ENCODE measurements around the gene ZFYVE28.
"Not testable (repeated sequence)": the region's sequence is repeated elsewhere in the genome, so short reads cannot be mapped to it uniquely, and the experiment has no call there.

The ZFYVE28 gene

DNA sequence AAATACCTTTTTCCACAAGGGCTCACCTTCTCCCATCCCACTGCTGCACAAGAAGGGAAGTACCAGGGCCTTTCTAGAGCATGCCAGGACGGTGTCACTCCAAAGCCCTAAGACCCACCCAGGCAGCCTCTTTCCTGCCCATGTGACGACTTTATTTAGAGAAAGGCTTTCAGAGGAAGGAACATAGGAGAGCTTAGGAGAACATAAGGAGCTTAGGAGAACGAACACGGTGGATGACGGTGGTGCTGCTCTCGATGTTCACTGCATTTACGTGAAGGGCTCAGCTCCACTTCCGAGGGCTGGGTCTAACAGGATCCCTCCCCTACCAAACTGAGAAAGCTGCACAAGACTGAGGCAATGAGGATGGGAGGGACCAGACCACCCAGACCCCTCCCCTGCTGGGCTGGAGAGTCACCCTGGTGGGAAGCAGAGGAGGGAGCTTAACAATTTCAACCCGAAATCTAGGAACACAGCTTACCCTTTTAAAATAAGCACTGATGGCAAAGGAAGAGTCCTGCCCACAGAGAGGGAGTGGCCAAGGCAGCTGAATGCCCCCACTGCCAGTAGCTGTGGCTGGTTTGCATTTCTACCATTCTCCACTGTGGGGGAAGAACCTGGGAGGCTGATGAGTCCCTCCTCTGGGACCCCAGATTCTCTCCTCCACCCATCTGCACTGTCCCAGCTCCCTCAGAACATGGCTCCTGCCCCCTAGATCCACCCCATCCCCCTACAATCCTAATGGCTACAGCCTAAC lies 29.8 kb downstream of the ZFYVE28 start:
- peak; percentile 9 for DNase-seq (ENCODE audit: low read depth)
- no peak overlapping the region for H3K4me3 ChIP-seq (ENCODE audit: low read length)

DNA sequence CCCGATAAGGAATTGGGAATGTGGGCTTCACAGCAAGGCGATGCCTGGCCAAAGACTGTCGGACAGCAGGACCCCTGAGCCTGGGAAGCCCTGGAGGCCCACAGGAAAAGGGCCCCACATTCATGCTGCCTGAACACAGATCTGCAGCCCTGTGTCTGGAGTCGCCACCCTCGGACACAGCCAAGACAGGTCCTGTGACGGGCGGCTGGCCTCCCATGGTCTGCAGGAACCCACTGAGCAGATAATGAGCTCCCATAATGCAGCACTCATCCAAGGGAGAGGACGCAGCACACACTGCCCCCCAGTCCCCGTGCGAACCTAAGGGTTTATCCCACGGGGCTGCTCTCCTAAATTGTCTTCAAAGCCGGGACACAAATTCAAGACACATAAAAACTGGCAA lies 30.6 kb downstream of the ZFYVE28 start:
- DNase-seq (ENCODE audit: low read depth) = no peak
- H3K4me3 ChIP-seq (ENCODE audit: low read length) = no peak overlapping the region
- TF ChIP-seq, protein P1, sequence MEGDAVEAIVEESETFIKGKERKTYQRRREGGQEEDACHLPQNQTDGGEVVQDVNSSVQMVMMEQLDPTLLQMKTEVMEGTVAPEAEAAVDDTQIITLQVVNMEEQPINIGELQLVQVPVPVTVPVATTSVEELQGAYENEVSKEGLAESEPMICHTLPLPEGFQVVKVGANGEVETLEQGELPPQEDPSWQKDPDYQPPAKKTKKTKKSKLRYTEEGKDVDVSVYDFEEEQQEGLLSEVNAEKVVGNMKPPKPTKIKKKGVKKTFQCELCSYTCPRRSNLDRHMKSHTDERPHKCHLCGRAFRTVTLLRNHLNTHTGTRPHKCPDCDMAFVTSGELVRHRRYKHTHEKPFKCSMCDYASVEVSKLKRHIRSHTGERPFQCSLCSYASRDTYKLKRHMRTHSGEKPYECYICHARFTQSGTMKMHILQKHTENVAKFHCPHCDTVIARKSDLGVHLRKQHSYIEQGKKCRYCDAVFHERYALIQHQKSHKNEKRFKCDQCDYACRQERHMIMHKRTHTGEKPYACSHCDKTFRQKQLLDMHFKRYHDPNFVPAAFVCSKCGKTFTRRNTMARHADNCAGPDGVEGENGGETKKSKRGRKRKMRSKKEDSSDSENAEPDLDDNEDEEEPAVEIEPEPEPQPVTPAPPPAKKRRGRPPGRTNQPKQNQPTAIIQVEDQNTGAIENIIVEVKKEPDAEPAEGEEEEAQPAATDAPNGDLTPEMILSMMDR (IDR thresholded peaks at IDR 0.05; ENCODE audit: insufficient read depth, low read depth, low read length, missing control alignments) = no peak

More for the DNA sequence above, 29.8 kb downstream of the ZFYVE28 start:
- TF ChIP-seq, protein P1 (IDR thresholded peaks at IDR 0.05; ENCODE audit: insufficient read depth, low read depth, low read length, missing control alignments) = no peak

DNA sequence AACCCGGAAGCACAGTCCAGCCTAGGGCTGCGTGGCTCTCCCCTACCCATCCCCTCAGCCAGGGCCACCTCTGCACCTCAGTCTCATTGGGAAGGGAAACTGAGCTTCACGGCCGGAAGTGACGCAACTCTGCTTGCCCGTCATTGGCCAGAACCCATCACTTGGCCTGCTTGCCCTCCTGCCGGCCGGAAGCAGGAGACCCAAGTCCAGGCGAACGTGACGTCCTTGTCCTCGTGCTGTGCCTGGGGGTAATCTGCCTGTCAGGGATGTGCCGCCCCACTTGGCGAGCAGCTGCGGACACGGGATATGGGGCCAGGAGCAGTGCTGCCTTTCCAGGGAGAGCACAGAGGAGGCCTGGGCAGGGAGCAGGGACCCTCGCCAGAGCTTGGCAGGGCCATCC lies 31.2 kb downstream of the ZFYVE28 start:
- H3K4me3 ChIP-seq (ENCODE audit: low read length) = no peak overlapping the region
- TF ChIP-seq, protein P1 (IDR thresholded peaks at IDR 0.05; ENCODE audit: insufficient read depth, low read depth, low read length, missing control alignments) = no peak
- no peak for DNase-seq (ENCODE audit: low read depth)

DNA sequence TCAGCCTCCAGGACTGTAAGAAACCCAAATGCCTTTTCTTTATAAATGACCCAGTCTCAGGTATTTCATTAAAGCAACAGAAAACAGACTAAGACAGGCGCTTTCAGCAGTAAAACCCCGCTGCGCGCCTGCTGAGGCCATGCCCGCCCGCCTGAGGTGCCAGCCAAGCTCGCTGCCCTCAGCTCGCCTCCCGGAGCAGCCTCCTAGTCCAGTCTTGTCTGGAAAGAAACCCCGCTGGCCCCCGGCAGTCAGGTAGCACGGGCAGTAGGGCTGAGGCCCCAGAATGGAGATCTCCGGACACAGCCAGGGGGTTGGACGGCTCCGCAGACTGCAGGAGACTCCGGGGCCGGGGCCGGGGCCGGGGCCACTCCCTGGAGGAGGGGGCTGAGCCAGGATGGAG lies 31.7 kb downstream of the ZFYVE28 start:
- TF ChIP-seq, protein P1 (IDR thresholded peaks at IDR 0.05; ENCODE audit: insufficient read depth, low read depth, low read length, missing control alignments) = no peak
- no peak for DNase-seq (ENCODE audit: low read depth)
- H3K4me3 ChIP-seq (ENCODE audit: low read length) = no peak overlapping the region

DNA sequence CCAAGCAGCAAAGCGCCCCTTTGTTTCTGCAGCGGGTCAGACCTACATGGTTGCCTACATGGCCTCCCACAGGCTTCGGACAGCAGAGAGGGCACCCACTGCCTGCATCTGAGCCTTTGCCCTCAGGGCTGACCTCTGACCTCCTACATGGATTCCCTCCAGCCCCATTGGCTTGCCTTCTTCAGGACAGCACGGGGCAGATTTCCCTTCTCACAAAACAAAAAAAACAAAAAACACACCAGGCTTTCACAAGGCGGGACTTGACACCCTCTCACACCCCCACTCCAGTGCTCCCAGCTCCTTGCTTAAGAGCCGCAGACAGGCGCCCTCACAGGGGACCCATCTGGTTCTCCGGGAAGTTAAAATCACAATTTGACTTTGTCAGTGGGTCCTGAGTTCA lies 32.9 kb downstream of the ZFYVE28 start:
- DNase-seq (ENCODE audit: low read depth) = no peak
- H3K4me3 ChIP-seq (ENCODE audit: low read length) = no peak overlapping the region
- TF ChIP-seq, protein P1 (IDR thresholded peaks at IDR 0.05; ENCODE audit: insufficient read depth, low read depth, low read length, missing control alignments) = no peak

DNA sequence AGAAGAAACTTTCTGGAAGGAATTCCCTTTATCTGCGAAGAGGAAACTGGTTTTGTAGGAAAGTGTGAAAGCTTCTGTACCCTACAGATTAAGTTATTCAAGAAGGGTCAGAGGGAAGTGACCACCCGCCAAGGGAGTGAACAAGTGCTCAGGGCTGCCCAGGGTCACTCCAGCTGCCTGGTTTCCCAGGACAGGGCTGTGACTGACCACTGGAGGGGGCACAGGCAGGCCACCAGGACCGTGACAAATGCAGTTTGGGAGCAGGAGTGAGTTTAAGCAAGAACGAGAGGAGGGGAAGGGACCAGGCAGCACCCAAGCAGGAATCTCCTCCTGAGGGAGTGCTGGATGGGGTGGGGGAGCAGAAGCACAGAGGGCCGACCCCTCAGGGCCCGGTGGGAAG lies 34.2 kb downstream of the ZFYVE28 start:
- DNase-seq (ENCODE audit: low read depth) = no peak
- TF ChIP-seq, protein P1 (IDR thresholded peaks at IDR 0.05; ENCODE audit: insufficient read depth, low read depth, low read length, missing control alignments) = no peak
- no peak overlapping the region for H3K4me3 ChIP-seq (ENCODE audit: low read length)

DNA sequence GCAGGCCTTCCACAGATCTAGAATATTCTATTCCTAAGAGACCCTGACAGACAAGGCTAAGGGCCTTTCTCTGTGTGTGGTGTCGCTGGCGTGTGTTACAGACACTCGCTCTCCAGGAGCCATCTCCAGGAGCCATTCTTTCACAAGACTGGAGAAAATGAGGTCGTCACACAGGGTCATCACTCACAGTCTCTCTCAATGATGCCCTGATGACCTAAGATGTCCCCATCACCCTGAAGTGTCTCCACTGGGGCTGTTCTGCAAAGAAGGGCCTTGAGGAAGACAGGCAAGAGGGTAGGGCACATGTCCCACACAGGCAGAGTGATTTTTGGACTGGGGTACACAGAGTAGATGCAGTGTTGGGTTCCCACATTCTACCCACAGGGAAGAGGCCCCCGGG lies 34.7 kb downstream of the ZFYVE28 start:
- H3K4me3 ChIP-seq (ENCODE audit: low read length) = no peak overlapping the region
- DNase-seq (ENCODE audit: low read depth) = no peak
- TF ChIP-seq, protein P1 (IDR thresholded peaks at IDR 0.05; ENCODE audit: insufficient read depth, low read depth, low read length, missing control alignments) = no peak

DNA sequence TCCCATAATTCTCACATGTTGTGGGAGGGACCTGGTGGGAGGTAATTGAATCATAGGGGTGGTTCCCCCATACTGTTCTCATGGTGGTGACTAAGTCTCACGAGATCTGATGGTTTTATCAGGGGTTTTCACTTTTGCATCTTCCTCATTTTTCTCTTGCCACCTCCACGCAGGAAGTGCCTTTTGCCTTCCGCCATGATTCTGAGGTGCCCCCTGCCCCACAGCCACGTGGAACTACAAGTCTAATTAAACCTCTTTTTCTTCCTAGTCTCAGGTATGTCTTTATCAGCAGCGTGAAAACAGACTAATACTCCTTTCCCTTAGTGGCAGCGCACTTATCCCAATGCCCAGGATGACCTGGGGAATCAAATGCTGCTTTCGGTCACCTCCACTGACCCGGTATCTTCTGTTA lies 35.2 kb downstream of the ZFYVE28 start:
- H3K4me3 ChIP-seq (ENCODE audit: low read length); DNase-seq (ENCODE audit: low read depth): not testable (repeated sequence)

DNA sequence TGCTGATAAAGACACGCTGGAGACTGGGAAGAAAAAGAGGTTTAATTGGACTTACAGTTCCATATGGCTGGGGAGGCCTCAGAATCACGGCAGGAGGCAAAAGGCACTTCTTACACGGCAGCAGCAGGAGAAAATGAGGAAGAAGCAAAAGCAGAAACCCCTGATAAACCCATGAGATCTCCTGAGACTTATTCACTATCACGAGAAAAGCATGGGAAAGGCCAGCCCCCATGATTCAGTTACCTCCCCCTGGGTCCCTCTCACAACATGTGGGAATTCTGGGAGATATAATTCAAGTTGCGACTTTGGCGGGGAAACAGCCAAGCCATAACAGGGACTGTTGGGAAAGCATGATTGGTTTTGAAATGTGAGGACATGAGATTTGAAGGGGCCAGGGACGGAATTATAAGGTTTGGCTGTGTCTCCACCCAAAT lies 35.7 kb downstream of the ZFYVE28 start:
- DNase-seq (ENCODE audit: low read depth); H3K4me3 ChIP-seq (ENCODE audit: low read length): not testable (repeated sequence)

DNA sequence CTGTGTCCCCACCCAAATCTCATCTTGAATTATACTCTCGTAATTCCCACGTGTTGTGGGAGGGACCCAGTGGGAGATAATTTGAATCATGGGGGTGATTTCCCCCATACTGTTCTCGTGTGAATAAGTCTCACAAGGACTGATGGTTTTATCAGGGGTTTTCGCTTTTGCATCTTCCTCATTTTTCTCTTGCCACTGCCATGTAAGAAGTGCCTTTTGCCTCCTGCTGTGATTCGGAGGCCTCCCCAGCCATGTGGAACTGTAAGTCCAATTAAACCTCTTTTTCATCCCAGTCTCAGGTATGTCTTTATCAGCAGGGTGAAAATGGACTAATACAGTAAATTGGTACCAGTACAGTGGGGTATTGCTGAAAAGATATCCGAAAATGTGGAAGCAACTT lies 37.9 kb downstream of the ZFYVE28 start:
- H3K4me3 ChIP-seq (ENCODE audit: low read length); DNase-seq (ENCODE audit: low read depth): not testable (repeated sequence)
